ENCODE data around the gene FOXN4.

The FOXN4 gene

DNA sequence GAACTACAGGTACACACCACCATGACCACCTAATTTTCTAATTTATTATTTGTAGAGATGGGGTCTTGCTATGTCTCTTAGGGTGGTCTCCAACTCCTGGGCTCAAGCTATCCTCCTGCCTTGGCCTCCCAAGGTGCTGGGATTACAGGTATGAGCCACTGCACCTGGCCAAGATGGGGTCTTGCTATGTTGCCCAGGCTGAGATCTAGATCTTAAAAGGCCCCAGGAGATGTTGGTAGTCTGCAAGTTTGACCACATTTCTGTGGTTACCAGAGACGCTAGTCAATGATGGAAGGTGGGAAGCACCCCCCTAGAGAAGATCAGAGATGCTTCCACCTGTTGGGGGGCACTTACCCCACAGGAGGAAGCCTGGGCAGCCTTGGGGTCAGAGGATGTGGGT, 34.7 kb downstream of the FOXN4 start:
- TF ChIP-seq, protein P1, sequence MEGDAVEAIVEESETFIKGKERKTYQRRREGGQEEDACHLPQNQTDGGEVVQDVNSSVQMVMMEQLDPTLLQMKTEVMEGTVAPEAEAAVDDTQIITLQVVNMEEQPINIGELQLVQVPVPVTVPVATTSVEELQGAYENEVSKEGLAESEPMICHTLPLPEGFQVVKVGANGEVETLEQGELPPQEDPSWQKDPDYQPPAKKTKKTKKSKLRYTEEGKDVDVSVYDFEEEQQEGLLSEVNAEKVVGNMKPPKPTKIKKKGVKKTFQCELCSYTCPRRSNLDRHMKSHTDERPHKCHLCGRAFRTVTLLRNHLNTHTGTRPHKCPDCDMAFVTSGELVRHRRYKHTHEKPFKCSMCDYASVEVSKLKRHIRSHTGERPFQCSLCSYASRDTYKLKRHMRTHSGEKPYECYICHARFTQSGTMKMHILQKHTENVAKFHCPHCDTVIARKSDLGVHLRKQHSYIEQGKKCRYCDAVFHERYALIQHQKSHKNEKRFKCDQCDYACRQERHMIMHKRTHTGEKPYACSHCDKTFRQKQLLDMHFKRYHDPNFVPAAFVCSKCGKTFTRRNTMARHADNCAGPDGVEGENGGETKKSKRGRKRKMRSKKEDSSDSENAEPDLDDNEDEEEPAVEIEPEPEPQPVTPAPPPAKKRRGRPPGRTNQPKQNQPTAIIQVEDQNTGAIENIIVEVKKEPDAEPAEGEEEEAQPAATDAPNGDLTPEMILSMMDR (IDR thresholded peaks at IDR 0.05; ENCODE audit: low read depth, low read length): no peak
- DNase-seq (ENCODE audit: extremely low read depth, low read depth): no peak

DNA sequence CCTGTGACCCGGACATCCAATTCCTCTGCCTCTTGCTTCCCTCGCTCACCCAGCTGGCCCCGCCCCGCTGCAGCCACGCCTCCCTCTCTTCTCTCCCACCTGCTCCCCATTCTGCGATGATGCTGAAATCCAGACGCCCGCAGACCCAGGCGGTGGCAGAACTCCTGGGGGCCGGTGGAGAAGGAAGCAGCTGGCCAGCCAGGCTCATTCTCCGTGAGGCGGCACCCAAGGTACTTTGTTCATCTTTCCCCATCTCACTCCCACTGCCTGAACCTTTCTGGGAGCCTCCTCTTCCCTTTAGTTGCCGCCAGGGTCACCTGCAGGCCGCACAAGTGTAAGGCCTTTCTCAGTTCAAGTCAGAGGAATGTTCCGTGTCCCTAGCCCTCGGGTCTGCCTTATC, 35.7 kb downstream of the FOXN4 start:
- TF ChIP-seq, protein P1 (IDR thresholded peaks at IDR 0.05; ENCODE audit: low read depth, low read length): no peak
- no peak for DNase-seq (ENCODE audit: extremely low read depth, low read depth)

DNA sequence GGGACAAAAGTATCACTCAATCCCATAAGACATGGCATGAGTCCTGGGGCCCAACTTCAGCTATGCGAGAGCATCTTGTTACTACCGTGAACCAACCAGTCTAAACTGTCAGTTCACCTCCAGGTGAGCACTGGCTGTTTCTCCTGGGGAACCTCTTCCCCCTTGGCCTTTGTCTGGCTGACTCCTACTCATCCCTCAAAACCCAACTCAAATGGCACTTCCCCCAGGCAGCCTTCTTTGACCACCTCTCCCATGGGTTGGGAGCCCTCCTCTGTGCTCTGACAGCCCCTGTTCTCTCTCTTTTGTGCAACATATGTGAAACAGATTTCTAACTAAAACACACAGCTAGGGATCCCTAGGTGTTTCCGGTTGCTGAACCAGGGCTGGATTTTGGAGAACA, 37.7 kb downstream of the FOXN4 start:
- no peak for DNase-seq (ENCODE audit: extremely low read depth, low read depth)
- TF ChIP-seq, protein P1 (IDR thresholded peaks at IDR 0.05; ENCODE audit: low read depth, low read length): no peak

DNA sequence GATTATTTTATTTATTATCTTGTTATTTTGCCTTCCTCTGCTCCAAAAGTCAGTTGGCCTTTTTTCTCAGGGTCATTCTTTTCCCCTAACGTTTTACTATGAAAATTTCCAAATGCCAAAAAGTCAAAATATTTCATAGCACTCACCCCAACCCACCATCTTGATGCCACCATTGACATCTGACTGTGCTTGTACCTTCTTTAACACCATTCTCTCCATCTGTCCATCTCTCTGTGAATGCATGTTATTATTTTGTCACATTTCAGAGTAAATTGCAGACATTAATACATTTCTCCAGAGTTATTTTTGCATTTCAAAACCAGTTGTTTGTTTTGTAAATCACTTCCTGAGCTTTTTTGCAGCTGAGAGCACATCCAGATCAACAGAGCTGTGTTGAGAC, 38.6 kb downstream of the FOXN4 start:
- TF ChIP-seq, protein P1 (IDR thresholded peaks at IDR 0.05; ENCODE audit: low read depth, low read length): no peak
- no peak for DNase-seq (ENCODE audit: extremely low read depth, low read depth)

DNA sequence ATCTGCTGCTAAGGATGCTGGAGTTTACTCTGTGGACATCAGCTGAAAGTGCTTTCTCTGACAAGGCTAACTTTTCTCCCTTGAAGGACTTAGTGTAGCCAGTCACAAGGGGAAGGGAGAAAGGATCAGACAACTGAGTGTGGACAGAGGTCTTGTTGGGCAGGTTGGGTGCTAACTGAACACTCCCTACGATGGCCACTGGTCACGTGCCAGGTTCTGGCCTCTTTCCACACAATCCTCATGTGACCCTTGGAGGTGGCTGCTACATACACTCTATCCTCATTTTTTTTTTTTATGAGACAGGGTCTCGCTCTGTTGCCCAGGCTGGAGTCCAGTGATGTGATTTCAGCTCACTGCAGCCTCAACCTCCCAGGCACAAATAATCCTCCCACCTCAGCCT, 39.7 kb downstream of the FOXN4 start:
- no peak for DNase-seq (ENCODE audit: extremely low read depth, low read depth)
- TF ChIP-seq, protein P1 (IDR thresholded peaks at IDR 0.05; ENCODE audit: low read depth, low read length): no peak

DNA sequence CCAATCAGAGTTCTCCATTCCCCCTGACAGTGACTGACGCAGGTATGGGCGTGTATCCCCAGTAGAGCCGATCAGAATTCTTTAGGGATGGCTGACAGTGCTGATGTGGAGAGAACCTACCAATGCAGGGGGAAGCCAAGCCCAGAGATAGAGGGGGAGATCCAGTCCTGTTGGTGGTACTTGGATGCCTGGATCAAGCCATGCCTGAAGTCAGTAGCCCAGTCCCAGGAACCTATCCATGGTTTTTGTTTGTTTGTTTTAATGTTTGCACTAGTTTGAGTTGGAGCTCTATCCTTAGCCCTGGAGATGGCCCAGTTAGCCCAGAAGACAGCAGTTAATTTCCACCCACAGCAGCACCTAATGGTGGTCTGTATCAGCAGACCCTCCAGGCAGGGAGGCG, 40.2 kb downstream of the FOXN4 start:
- TF ChIP-seq, protein P1 (IDR thresholded peaks at IDR 0.05; ENCODE audit: low read depth, low read length): no peak
- DNase-seq (ENCODE audit: extremely low read depth, low read depth): no peak

DNA sequence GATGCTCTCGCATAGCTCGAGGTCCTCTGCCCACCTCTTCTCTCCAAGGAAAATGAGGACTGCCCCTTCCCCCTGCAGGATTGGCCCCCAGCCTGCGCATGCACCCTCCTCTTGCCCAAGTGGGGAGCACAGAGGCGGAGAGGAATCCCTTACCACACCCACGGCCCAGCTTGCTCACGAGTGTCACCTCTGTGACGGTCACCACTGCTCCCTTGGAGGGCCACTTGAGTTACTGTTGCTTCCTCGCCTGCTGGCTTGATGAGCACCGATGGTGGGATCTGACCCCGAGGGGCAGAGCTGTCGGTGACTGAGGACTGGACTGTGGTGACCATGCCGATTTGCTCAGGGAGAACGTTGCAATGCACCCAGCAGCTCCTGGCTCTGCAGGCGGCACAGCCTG, 41.7 kb downstream of the FOXN4 start:
- TF ChIP-seq, protein P1 (IDR thresholded peaks at IDR 0.05; ENCODE audit: low read depth, low read length): no peak
- no peak for DNase-seq (ENCODE audit: extremely low read depth, low read depth)

All from AG09319 (cell line).